Breast epithelium (tissue), 4 donors: ENCODE results near the gene HMGA1. TPM values are rescaled to one million over a fixed set of nuclear protein-coding genes. Genes with fewer than 3 reads are reported as not detected.
A peak's percentile ranks its signal among the peaks of the same experiment; 100 is the strongest.

Source experiments
- DNase-seq, 2 donors: peaks; one replicate each; pipeline ENCODE4 v3.0.0-alpha.2; 2019; ENCODE audit warnings: low spot score in 2 of 2
- H3K27ac ChIP-seq, 2 donors: fragments of 200-600 bp; sonication (generic) in 1 of 2; one replicate each; pipeline ENCODE4 v1.5.1; 2016 to 2019; ENCODE audit warnings: mild to moderate bottlenecking in 1 of 2
- H3K27me3 ChIP-seq, 2 donors: fragments of 200-600 bp; sonication (generic) in 1 of 2; one replicate each; pipeline versions ENCODE4 v1.5.1 to v1.6.0; 2017 to 2019; ENCODE audit warnings: control low read depth in 1 of 2, mild to moderate bottlenecking in 1 of 2
- H3K36me3 ChIP-seq: fragments of 200-600 bp; one replicate; pipeline ENCODE4 v1.5.1; 2019
- H3K4me1 ChIP-seq, 2 donors: fragments of 200-600 bp; sonication (generic); one replicate each; pipeline ENCODE4 v1.5.1; 2016 to 2019; ENCODE audit warnings: control low read depth in 1 of 2
- H3K4me3 ChIP-seq, 3 donors: fragments of 200-600 bp; sonication (generic); 1 replicate in 2 of 3; 2 replicates in 1 of 3; pipeline ENCODE4 v1.5.1; 2016 to 2019; ENCODE audit warnings: mild to moderate bottlenecking in 3 of 3, moderate library complexity in 2 of 3
- H3K9me3 ChIP-seq, 2 donors: fragments of 200-600 bp; sonication (generic) in 1 of 2; one replicate each; pipeline ENCODE4 v1.5.1; 2016 to 2019; ENCODE audit warnings: control low read depth in 1 of 2
- CTCF ChIP-seq, 3 donors: fragments of 450-650 bp; IDR thresholded peaks; one replicate each; pipeline ENCODE4 v1.5.1; 2016 to 2017; ENCODE audit warnings: antibody characterized with exemption in 3 of 3, mild to moderate bottlenecking in 3 of 3, moderate library complexity in 3 of 3
- POLR2A ChIP-seq: fragments of 450-650 bp; IDR thresholded peaks from one replicate; pipeline ENCODE4 v1.6.1; 2016; ENCODE audit warnings: antibody characterized with exemption, mild to moderate bottlenecking, moderate library complexity
- POLR2AphosphoS5 ChIP-seq, 3 donors: sonication (generic); formaldehyde crosslinking; IDR thresholded peaks; one replicate each; pipeline ENCODE4 v1.6.1; 2017; ENCODE audit warnings: antibody characterized with exemption in 3 of 3
- intact Hi-C: fragments of 100-400 bp; cut with DNase I; formaldehyde crosslinking; loops from one replicate; pipeline ENCODE4 v1.15.1; 2023; ENCODE audit warnings: low total_unique reads
- total RNA-seq, 3 donors: library from RNA; depleted of rRNA; stranded (reverse); fragments of >200 nt; gene quantifications; one replicate each; pipeline ENCODE4 v1.1.0, GENCODE V29; 2016

Gene HMGA1
- total RNA-seq, 3 donors from 2014 or later = 10.9 to 20.9 (median 12.8) TPM

- no peaks in the 10 kb centered on the region for H3K27me3 ChIP-seq
- no peaks in the 10 kb centered on the region for H3K9me3 ChIP-seq
- TF ChIP-seq POLR2AphosphoS5 (IDR thresholded peaks at IDR 0.05) = no peak
- no peak for TF ChIP-seq POLR2A
- no peak for TF ChIP-seq CTCF (IDR thresholded peaks at IDR 0.05)
- H3K4me1 ChIP-seq = no peaks in the 10 kb centered on the region
- DNase-seq = no peak
- intact Hi-C loops = no loop called here
- H3K36me3 ChIP-seq = no peaks in the 10 kb centered on the region
- no peak overlapping the region for H3K27ac ChIP-seq
- H3K4me3 ChIP-seq = no peak overlapping the region
Measured at GRCh38 chr6:34207695-34208443, 28.8 kb upstream of the HMGA1 start.

GRCh38 chr6:34213772-34214171 is 22.9 kb upstream of the HMGA1 start:
- Histone ChIP-seq H3K27me3 (no peaks in the 10 kb centered on the region), H3K27ac (no peak overlapping the region), H3K36me3 (no peaks in the 10 kb centered on the region), H3K9me3 (no peaks in the 10 kb centered on the region), H3K4me3 (no peak overlapping the region), H3K4me1 (no peaks in the 10 kb centered on the region)
- TF ChIP-seq POLR2A (no peak), POLR2AphosphoS5 (IDR thresholded peaks at IDR 0.05) (no peak), CTCF (IDR thresholded peaks at IDR 0.05) (no peak)
- no peak for DNase-seq
- intact Hi-C loops = no loop called here

- no peaks in the 10 kb centered on the region for H3K36me3 ChIP-seq
- intact Hi-C loops = loop anchor here (5.0 kb wide), 1 partner anchor 486 kb away; no protein-coding TSS in a partner anchor
- H3K27me3 ChIP-seq = no peaks in the 10 kb centered on the region
- TF ChIP-seq CTCF (IDR thresholded peaks at IDR 0.05) (no peak), POLR2A (no peak)
- DNase-seq = no peak
- no peak overlapping the region for H3K4me3 ChIP-seq
- no peaks in the 10 kb centered on the region for H3K9me3 ChIP-seq
- no peak overlapping the region for H3K27ac ChIP-seq
- no peaks in the 10 kb centered on the region for H3K4me1 ChIP-seq
Measured at GRCh38 chr6:34218691-34219090, 18.0 kb upstream of the HMGA1 start.

- H3K27ac ChIP-seq = peak overlapping the region; percentile 98 to 100
- intact Hi-C loops = no loop called here
Measured at GRCh38 chr6:34223381-34223955, 13.2 kb upstream of the HMGA1 start.

More at GRCh38 chr6:34223381-34223955, 13.2 kb upstream of the HMGA1 start:
- Histone ChIP-seq H3K4me1 (no peaks in the 10 kb centered on the region), H3K36me3 (no peaks in the 10 kb centered on the region), H3K27me3 (no peaks in the 10 kb centered on the region), H3K4me3 (peak overlapping the region; percentile 11 to 94 (median 71)), H3K9me3 (no peaks in the 10 kb centered on the region)
- TF ChIP-seq CTCF (IDR thresholded peaks at IDR 0.05) = no peak
- TF ChIP-seq POLR2A = no peak
- no peak for TF ChIP-seq POLR2AphosphoS5 (IDR thresholded peaks at IDR 0.05)
- no peak for DNase-seq
